ENCODE data around the gene C6orf141. TPM values are rescaled to one million over a fixed set of nuclear protein-coding genes. Genes with fewer than 3 reads are reported as not detected.
A peak's percentile ranks its signal among the peaks of the same experiment; 100 is the strongest.

The C6orf141 gene
- total and polyA plus RNA-seq, 2 of the 13 experiments (the other 11 are each of a cell fraction or from before 2014, with no cell fraction given) = 0.07 TPM; not detected in 1

DNA sequence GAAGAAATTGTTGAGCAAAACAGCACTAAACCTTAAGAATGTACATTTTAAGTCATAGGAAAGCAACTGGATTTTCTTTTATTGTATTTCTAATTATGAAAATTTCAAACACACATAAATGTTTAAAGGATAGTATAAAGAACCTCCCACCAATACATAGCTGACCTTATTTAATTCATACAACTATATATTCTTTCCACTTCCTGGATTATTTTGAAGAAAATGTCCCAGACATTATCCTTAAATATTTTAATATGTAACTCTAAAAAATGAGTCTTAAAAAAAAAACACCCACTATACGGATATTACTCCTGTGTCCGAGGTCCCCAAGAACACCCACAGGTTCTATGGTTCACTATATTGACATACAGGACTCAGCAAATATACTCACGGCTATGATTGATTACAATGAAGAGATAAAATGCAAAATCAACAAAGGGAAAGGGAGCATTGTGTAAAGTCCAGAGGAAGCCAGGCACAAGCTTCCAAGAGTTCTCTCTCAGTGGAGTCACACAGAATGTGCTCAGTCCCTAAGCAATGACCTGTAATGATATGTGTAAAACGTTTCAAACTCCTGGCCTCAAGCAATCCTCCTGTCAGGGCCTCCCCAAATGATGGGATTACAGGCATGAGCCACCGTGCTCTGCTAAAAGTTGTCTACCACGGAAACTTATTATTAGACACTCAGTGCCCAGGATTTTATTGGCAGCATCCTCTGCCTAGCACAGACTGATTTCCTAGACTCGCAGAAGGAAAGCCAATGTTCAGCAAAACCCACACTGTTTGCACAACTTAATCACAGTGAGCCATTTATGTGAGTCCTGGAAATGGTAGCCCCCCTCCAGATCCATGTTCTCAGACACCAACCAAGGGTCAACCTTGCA is 27.5 kb upstream of the C6orf141 start (continued):
- TF ChIP-seq, protein P1, sequence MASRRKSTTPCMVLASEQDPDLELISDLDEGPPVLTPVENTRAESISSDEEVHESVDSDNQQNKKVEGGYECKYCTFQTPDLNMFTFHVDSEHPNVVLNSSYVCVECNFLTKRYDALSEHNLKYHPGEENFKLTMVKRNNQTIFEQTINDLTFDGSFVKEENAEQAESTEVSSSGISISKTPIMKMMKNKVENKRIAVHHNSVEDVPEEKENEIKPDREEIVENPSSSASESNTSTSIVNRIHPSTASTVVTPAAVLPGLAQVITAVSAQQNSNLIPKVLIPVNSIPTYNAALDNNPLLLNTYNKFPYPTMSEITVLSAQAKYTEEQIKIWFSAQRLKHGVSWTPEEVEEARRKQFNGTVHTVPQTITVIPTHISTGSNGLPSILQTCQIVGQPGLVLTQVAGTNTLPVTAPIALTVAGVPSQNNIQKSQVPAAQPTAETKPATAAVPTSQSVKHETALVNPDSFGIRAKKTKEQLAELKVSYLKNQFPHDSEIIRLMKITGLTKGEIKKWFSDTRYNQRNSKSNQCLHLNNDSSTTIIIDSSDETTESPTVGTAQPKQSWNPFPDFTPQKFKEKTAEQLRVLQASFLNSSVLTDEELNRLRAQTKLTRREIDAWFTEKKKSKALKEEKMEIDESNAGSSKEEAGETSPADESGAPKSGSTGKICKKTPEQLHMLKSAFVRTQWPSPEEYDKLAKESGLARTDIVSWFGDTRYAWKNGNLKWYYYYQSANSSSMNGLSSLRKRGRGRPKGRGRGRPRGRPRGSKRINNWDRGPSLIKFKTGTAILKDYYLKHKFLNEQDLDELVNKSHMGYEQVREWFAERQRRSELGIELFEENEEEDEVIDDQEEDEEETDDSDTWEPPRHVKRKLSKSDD (CRISPR knock-in tag; IDR thresholded peaks at IDR 0.05; ENCODE audit: low read depth) = 0 out of 2 replicates have a peak, but pooled peaks have one; percentile 43
- TF ChIP-seq ZBTB21 (CRISPR knock-in tag; IDR thresholded peaks at IDR 0.05) (0 out of 2 replicates have a peak, but pooled peaks have one; percentile 42), NAIF1 (CRISPR knock-in tag; IDR thresholded peaks at IDR 0.05; ENCODE audit: borderline replicate concordance) (peak; percentile 50; the same call in 1 of the 2 replicates), ZNF782 (CRISPR knock-in tag; IDR thresholded peaks at IDR 0.05; ENCODE audit: borderline replicate concordance) (peak; percentile 31; the same call in 1 of the 2 replicates), ZNF354B (CRISPR knock-in tag; IDR thresholded peaks at IDR 0.05) (no peak), SAP130 (CRISPR knock-in tag; IDR thresholded peaks at IDR 0.05; ENCODE audit: low read depth) (peak; percentile 85), THAP11 (CRISPR knock-in tag; IDR thresholded peaks at IDR 0.05) (peak; percentile 69), ZFP36L2 (CRISPR knock-in tag; IDR thresholded peaks at IDR 0.05) (no peak), IRF2 (CRISPR knock-in tag; IDR thresholded peaks at IDR 0.05) (peak; percentile 87), NCOA1 (CRISPR knock-in tag; IDR thresholded peaks at IDR 0.05) (peak; percentile 63; the same call in 1 of the 2 replicates), RCOR2 (CRISPR knock-in tag; IDR thresholded peaks at IDR 0.05) (peak; percentile 100), ZNF121 (CRISPR knock-in tag; IDR thresholded peaks at IDR 0.05) (peak; percentile 35; the same call in 1 of the 2 replicates)
- TF ChIP-seq, protein P2, sequence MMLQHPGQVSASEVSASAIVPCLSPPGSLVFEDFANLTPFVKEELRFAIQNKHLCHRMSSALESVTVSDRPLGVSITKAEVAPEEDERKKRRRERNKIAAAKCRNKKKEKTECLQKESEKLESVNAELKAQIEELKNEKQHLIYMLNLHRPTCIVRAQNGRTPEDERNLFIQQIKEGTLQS (CRISPR knock-in tag; IDR thresholded peaks at IDR 0.05) = peak; percentile 25; the same call in 1 of the 2 replicates
- TF ChIP-seq, protein P3, sequence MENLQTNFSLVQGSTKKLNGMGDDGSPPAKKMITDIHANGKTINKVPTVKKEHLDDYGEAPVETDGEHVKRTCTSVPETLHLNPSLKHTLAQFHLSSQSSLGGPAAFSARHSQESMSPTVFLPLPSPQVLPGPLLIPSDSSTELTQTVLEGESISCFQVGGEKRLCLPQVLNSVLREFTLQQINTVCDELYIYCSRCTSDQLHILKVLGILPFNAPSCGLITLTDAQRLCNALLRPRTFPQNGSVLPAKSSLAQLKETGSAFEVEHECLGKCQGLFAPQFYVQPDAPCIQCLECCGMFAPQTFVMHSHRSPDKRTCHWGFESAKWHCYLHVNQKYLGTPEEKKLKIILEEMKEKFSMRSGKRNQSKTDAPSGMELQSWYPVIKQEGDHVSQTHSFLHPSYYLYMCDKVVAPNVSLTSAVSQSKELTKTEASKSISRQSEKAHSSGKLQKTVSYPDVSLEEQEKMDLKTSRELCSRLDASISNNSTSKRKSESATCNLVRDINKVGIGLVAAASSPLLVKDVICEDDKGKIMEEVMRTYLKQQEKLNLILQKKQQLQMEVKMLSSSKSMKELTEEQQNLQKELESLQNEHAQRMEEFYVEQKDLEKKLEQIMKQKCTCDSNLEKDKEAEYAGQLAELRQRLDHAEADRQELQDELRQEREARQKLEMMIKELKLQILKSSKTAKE (CRISPR knock-in tag; IDR thresholded peaks at IDR 0.05; ENCODE audit: borderline replicate concordance) = peak; percentile 82
- TF ChIP-seq, protein P4, sequence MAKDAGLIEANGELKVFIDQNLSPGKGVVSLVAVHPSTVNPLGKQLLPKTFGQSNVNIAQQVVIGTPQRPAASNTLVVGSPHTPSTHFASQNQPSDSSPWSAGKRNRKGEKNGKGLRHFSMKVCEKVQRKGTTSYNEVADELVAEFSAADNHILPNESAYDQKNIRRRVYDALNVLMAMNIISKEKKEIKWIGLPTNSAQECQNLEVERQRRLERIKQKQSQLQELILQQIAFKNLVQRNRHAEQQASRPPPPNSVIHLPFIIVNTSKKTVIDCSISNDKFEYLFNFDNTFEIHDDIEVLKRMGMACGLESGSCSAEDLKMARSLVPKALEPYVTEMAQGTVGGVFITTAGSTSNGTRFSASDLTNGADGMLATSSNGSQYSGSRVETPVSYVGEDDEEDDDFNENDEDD (CRISPR knock-in tag; IDR thresholded peaks at IDR 0.05; ENCODE audit: borderline replicate concordance) = peak; percentile 55; the same call in 1 of the 2 replicates
- TF ChIP-seq, protein P5, sequence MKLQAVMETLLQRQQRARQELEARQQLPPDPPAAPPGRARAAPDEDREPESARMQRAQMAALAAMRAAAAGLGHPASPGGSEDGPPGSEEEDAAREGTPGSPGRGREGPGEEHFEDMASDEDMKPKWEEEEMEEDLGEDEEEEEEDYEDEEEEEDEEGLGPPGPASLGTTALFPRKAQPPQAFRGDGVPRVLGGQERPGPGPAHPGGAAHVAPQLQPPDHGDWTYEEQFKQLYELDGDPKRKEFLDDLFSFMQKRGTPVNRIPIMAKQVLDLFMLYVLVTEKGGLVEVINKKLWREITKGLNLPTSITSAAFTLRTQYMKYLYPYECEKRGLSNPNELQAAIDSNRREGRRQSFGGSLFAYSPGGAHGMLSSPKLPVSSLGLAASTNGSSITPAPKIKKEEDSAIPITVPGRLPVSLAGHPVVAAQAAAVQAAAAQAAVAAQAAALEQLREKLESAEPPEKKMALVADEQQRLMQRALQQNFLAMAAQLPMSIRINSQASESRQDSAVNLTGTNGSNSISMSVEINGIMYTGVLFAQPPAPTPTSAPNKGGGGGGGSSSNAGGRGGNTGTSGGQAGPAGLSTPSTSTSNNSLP (IDR thresholded peaks at IDR 0.05; ENCODE audit: low read depth, low read length) = peak; percentile 100
- TF ChIP-seq, protein P6, sequence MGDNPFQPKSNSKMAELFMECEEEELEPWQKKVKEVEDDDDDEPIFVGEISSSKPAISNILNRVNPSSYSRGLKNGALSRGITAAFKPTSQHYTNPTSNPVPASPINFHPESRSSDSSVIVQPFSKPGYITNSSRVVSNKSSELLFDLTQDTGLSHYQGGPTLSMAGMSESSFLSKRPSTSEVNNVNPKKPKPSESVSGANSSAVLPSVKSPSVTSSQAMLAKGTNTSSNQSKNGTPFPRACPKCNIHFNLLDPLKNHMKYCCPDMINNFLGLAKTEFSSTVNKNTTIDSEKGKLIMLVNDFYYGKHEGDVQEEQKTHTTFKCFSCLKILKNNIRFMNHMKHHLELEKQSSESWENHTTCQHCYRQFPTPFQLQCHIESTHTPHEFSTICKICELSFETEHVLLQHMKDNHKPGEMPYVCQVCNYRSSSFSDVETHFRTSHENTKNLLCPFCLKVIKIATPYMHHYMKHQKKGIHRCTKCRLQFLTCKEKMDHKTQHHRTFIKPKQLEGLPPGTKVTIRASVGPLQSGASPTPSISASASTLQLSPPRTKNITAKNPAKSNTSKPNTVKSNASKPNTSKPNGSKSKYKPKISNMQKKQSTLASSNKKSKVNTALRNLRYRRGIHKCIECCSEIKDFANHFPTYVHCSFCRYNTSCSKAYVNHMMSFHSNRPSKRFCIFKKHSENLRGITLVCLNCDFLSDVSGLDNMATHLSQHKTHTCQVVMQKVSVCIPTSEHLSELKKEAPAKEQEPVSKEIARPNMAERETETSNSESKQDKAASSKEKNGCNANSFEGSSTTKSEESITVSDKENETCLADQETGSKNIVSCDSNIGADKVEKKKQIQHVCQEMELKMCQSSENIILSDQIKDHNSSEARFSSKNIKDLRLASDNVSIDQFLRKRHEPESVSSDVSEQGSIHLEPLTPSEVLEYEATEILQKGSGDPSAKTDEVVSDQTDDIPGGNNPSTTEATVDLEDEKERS (CRISPR knock-in tag; IDR thresholded peaks at IDR 0.05) = peak; percentile 89

Data from HepG2 (cell line).